Measurements from ENCODE around the gene TBC1D23. TPM values are rescaled to one million over a fixed set of nuclear protein-coding genes. Genes with fewer than 3 reads are reported as not detected.

Gene TBC1D23
- total and polyA plus RNA-seq, 2 experiments from 2014 or later, result 22.4 to 34.4 TPM

DNA sequence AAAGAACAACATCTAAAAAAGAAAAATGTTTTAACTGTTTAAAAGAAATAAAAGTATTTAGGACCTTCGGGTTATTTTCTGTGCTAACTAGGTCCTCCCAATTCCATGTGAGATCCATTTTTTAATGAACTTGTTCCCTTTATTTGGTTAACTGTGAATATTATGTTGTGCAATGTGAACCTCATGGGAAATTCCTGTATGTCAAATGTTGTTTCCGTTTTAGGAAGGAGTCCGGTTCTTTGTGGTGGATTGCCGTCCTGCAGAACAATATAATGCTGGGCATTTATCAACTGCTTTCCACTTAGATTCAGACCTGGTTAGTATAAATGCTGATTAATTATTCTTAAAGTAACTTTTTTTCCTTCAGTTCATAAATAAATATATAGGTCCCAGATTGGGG, 38.2 kb downstream of the TBC1D23 start:
- Histone ChIP-seq H3K79me2 (replicated peaks; ENCODE audit: insufficient read depth) (no peaks in the 10 kb centered on the region), H3F3A (replicated peaks; ENCODE audit: low read depth) (no peaks in the 10 kb centered on the region), H4K20me1 (replicated peaks; ENCODE audit: insufficient read depth) (no peaks in the 10 kb centered on the region), H2AFZ (no peak overlapping the region), H3K27me3 (ENCODE audit: insufficient read depth) (no peaks in the 10 kb centered on the region), H3K4me2 (no peak overlapping the region), H3K36me3 (ENCODE audit: insufficient read depth) (0 out of 2 replicates have a peak, but pooled peaks cover 10% of the 10 kb centered on the region), H3K27ac (ENCODE audit: low read depth) (no peak overlapping the region), H3K4me1 (ENCODE audit: insufficient read depth) (no peaks in the 10 kb centered on the region), H3K9me2 (ENCODE audit: insufficient read depth) (no peaks in the 10 kb centered on the region), H3K4me3 (no peak overlapping the region)
- ATAC-seq, result no peak
- Mint-ChIP-seq H3K36me3 (ENCODE audit: low read depth) (peaks cover 13% of the 10 kb centered on the region; the same call in 2 of the 3 replicates), H3K4me1 (no peaks in the 10 kb centered on the region), H3K27ac (no peak overlapping the region), H3K4me3 (no peak overlapping the region), H3K27me3 (ENCODE audit: insufficient read depth, low read depth, poor library complexity) (peaks cover 2% of the 10 kb centered on the region), H3K9me3 (no peaks in the 10 kb centered on the region; the same call in 2 of the 3 replicates)
- TF ChIP-seq, protein P1, sequence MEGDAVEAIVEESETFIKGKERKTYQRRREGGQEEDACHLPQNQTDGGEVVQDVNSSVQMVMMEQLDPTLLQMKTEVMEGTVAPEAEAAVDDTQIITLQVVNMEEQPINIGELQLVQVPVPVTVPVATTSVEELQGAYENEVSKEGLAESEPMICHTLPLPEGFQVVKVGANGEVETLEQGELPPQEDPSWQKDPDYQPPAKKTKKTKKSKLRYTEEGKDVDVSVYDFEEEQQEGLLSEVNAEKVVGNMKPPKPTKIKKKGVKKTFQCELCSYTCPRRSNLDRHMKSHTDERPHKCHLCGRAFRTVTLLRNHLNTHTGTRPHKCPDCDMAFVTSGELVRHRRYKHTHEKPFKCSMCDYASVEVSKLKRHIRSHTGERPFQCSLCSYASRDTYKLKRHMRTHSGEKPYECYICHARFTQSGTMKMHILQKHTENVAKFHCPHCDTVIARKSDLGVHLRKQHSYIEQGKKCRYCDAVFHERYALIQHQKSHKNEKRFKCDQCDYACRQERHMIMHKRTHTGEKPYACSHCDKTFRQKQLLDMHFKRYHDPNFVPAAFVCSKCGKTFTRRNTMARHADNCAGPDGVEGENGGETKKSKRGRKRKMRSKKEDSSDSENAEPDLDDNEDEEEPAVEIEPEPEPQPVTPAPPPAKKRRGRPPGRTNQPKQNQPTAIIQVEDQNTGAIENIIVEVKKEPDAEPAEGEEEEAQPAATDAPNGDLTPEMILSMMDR (conservative IDR thresholded peaks at IDR 0.05; ENCODE audit: low read depth in 2 of 2), result no peak
- no peak for TF ChIP-seq STAT1 (IDR thresholded peaks at IDR 0.05; ENCODE audit: unreplicated experiment)
- no peak for TF ChIP-seq CREB1 (CRISPR knock-in tag; IDR thresholded peaks at IDR 0.05; ENCODE audit: low read depth)
- TF ChIP-seq ZNF462 (CRISPR knock-in tag; IDR thresholded peaks at IDR 0.05), result no peak
- TF ChIP-seq ZNF331 (CRISPR knock-in tag; IDR thresholded peaks at IDR 0.05; ENCODE audit: low read depth), result no peak
- TF ChIP-seq POLR2AphosphoS5 (IDR thresholded peaks at IDR 0.05; ENCODE audit: low read depth), result no peak
- no peak for TF ChIP-seq ZNF114 (CRISPR knock-in tag; IDR thresholded peaks at IDR 0.05)
- TF ChIP-seq EZH2 (IDR thresholded peaks at IDR 0.05; ENCODE audit: low read depth, unreplicated experiment), result no peak
- no peak for TF ChIP-seq JUNB (IDR thresholded peaks at IDR 0.05; ENCODE audit: unreplicated experiment)
- TF ChIP-seq ETS1 (IDR thresholded peaks at IDR 0.05), result no peak
- TF ChIP-seq NANOG (IDR thresholded peaks at IDR 0.05; ENCODE audit: borderline replicate concordance), result no peak
- no peak for TF ChIP-seq EZH2phosphoT487 (IDR thresholded peaks at IDR 0.05; ENCODE audit: unreplicated experiment)
- DNase-seq (ENCODE audit: low spot score), result no peak

Data from GM23338 (cell line).